Neural cell (in vitro differentiated cells): Measurements from ENCODE around the gene NFKBIZ. TPM values are rescaled to one million over a fixed set of nuclear protein-coding genes. Genes with fewer than 3 reads are reported as not detected.

Source experiments
- H2AFZ ChIP-seq: fragments of 200-600, 300-800 bp; sonication (generic), shearing (Covaris generic); 2 replicates; pipeline ENCODE4 v1.6.0; 2014; ENCODE audit warnings: low read depth, mild to moderate bottlenecking, antibody characterized with exemption, low read length, moderate library complexity
- H3F3A ChIP-seq: fragments of 200-600 bp; shearing (Covaris generic); 2 replicates; pipeline ENCODE4 v1.6.1; 2016; ENCODE audit warnings: mild to moderate bottlenecking, moderate library complexity, mixed read lengths, antibody characterized with exemption, low read length; ENCODE audit not compliant: insufficient read depth, poor library complexity, severe bottlenecking
- H3K27ac ChIP-seq: fragments of 200-600, 300-800 bp; sonication (generic), shearing (Covaris generic); 2 replicates; pipeline ENCODE4 v1.5.1; 2014; ENCODE audit warnings: mild to moderate bottlenecking, low read length, moderate library complexity
- H3K27me3 ChIP-seq: fragments of 300-800, 200-600 bp; sonication (generic), shearing (Covaris generic); 2 replicates; pipeline ENCODE4 v1.6.0; 2014; ENCODE audit warnings: mild to moderate bottlenecking, low read depth, low read length, moderate library complexity; ENCODE audit not compliant: insufficient read depth
- H3K36me3 ChIP-seq: fragments of 300-800, 200-600 bp; sonication (generic), shearing (Covaris generic); 2 replicates; pipeline ENCODE4 v1.5.1; 2014; ENCODE audit warnings: mild to moderate bottlenecking, antibody characterized with exemption, low read length, moderate library complexity; ENCODE audit not compliant: insufficient read depth
- H3K4me2 ChIP-seq: fragments of 300-800, 200-600 bp; sonication (generic), shearing (Covaris generic); 2 replicates; pipeline ENCODE4 v1.6.0; 2014; ENCODE audit warnings: mild to moderate bottlenecking, low read length
- H3K4me3 ChIP-seq: fragments of 300-800, 200-600 bp; sonication (generic), shearing (Covaris generic); 2 replicates; pipeline ENCODE4 v1.5.1; 2014; ENCODE audit warnings: mild to moderate bottlenecking, low read length, moderate library complexity
- H3K79me2 ChIP-seq: fragments of 200-600 bp; shearing (Covaris generic); replicated peaks from 2 replicates; pipeline ENCODE4 v1.6.0; 2014; ENCODE audit warnings: mild to moderate bottlenecking, low read length, moderate library complexity; ENCODE audit not compliant: insufficient read depth
- H3K9ac ChIP-seq: fragments of 300-800, 200-600 bp; sonication (generic), shearing (Covaris generic); 2 replicates; pipeline ENCODE4 v1.6.1; 2016; ENCODE audit warnings: mild to moderate bottlenecking, low read length, mixed read lengths
- H3K9me2 ChIP-seq: fragments of 200-600 bp; shearing (Covaris generic); 2 replicates; pipeline ENCODE4 v1.6.1; 2016; ENCODE audit warnings: mild to moderate bottlenecking, low read length, mixed read lengths; ENCODE audit not compliant: insufficient read depth
- H3K9me3 ChIP-seq: fragments of 200-600, 300-800 bp; sonication (generic), shearing (Covaris generic); 2 replicates; pipeline ENCODE4 v1.6.1; 2016; ENCODE audit warnings: mild to moderate bottlenecking, mixed run types, low read length, moderate library complexity, mixed read lengths
- H4K20me1 ChIP-seq: fragments of 200-600 bp; shearing (Covaris generic); 2 replicates; pipeline ENCODE4 v1.6.1; 2016; ENCODE audit warnings: mild to moderate bottlenecking, mixed run types; ENCODE audit not compliant: insufficient read depth
- EP300 ChIP-seq: fragments of 450-650 bp; conservative IDR thresholded peaks from 2 replicates; pipeline ENCODE4 v1.6.1; 2014; ENCODE audit warnings: antibody characterized with exemption, mild to moderate bottlenecking, moderate library complexity; ENCODE audit not compliant: poor library complexity, severe bottlenecking
- EZH2 ChIP-seq: fragments of 200-600, 300-800 bp; shearing (Covaris generic), sonication (generic); IDR thresholded peaks from 2 replicates; pipeline ENCODE4 v1.6.1; 2014; ENCODE audit warnings: antibody characterized with exemption, low read length, borderline replicate concordance, mild to moderate bottlenecking; ENCODE audit not compliant: insufficient read depth, poor library complexity, severe bottlenecking
- MXI1 ChIP-seq: fragments of 450-650 bp; conservative IDR thresholded peaks from 2 replicates; pipeline ENCODE4 v1.6.1; 2014; ENCODE audit warnings: antibody characterized with exemption, mild to moderate bottlenecking; ENCODE audit not compliant: poor library complexity, severe bottlenecking
- POLR2AphosphoS5 ChIP-seq: IDR thresholded peaks from 2 replicates; pipeline ENCODE4 v1.6.1; 2012
- RAD21 ChIP-seq: fragments of 450-650 bp; conservative IDR thresholded peaks from 2 replicates; pipeline ENCODE4 v1.6.1; 2014; ENCODE audit warnings: antibody characterized with exemption, mild to moderate bottlenecking, moderate library complexity
- REST ChIP-seq: IDR thresholded peaks from 2 replicates; pipeline ENCODE4 v1.6.1; 2012; ENCODE audit warnings: borderline replicate concordance
- SMC3 ChIP-seq: fragments of 450-650 bp; conservative IDR thresholded peaks from 2 replicates; pipeline ENCODE4 v1.6.1; 2014; ENCODE audit warnings: antibody characterized with exemption, mild to moderate bottlenecking, moderate library complexity; ENCODE audit not compliant: poor library complexity
- TAF1 ChIP-seq: IDR thresholded peaks from 2 replicates; pipeline ENCODE4 v1.6.1; 2012; ENCODE audit warnings: low read depth
- polyA minus RNA-seq: library from RNA; depleted of rRNA, polyadenylated mRNA; stranded (reverse); fragments of >200 nt; gene quantifications from 2 replicates; pipeline ENCODE4 v1.2.3, GENCODE V29; 2014
- polyA plus RNA-seq: library from polyadenylated mRNA; depleted of rRNA; stranded (reverse); fragments of >200 nt; gene quantifications from 2 replicates; pipeline ENCODE4 v1.2.3, GENCODE V29; 2014
- TF ChIP-seq, protein P1 (sequence below): fragments of 450-650 bp; IDR thresholded peaks from 2 replicates; pipeline ENCODE4 v1.5.1; 2014; ENCODE audit warnings: antibody characterized with exemption, mild to moderate bottlenecking, moderate library complexity; ENCODE audit not compliant: poor library complexity, severe bottlenecking

The NFKBIZ gene
- polyA plus RNA-seq (0.84 and 1.8 TPM in 2 replicates), polyA minus RNA-seq (1.2 and 1.7 TPM in 2 replicates)

DNA sequence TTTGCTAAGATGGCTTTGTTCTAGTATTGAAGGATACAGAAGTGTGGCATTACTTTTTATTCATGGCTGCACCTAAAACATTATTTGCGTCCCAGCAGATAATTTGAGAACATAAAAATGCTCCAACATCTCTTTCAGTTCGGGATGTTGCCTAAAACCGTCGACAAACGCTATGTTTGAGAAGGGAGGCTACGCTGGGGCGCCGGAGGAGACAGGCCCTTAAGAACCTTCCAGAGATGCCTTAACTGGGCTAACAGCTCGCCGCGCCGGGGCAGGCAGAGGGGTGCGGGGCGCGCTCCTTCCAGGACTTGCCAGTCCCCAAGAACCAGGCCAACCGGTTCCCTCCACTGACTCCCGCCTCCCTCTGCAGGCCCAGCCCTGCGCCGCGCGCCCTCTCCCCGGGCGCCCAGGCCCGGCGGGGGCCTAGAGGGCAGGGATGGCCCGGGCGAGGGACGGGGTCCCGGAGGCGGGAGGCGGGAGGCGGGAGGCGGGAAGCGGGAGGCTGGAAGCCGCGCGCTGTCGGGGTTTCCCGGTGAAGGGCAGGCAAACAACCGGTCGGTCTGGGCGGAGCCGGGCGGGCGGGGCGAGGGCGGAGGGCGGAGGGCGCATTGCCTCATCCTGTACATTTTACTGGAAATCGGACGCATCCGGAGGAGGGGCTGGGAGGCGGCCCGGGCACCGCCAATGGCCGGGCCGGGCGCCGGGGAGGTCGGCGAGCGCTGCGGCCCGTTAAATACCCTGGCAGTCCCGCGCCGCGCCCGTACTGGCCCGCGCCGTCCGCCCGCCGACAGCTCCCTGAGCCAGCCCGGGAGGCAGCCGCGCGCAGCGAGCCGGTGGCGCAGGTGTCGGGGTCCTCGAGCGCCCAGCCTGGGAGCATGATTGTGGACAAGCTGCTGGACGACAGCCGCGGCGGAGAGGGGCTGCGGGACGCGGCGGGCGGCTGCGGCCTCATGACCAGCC is at the start of gene NFKBIZ:
Gene NFKBIZ, plus strand, starts transcription at position 761 of the 960 bp plus-strand sequence. Its CDS starts 115 bp downstream, at position 876.
- no peak for TF ChIP-seq RAD21
- no peak for TF ChIP-seq EP300
- TF ChIP-seq, protein P1, sequence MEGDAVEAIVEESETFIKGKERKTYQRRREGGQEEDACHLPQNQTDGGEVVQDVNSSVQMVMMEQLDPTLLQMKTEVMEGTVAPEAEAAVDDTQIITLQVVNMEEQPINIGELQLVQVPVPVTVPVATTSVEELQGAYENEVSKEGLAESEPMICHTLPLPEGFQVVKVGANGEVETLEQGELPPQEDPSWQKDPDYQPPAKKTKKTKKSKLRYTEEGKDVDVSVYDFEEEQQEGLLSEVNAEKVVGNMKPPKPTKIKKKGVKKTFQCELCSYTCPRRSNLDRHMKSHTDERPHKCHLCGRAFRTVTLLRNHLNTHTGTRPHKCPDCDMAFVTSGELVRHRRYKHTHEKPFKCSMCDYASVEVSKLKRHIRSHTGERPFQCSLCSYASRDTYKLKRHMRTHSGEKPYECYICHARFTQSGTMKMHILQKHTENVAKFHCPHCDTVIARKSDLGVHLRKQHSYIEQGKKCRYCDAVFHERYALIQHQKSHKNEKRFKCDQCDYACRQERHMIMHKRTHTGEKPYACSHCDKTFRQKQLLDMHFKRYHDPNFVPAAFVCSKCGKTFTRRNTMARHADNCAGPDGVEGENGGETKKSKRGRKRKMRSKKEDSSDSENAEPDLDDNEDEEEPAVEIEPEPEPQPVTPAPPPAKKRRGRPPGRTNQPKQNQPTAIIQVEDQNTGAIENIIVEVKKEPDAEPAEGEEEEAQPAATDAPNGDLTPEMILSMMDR: no peak
- no peak for TF ChIP-seq SMC3
- TF ChIP-seq MXI1: no peak
- no peak for TF ChIP-seq TAF1
- no peak for TF ChIP-seq POLR2AphosphoS5
- Histone ChIP-seq H3K9me3 (no peaks in the 10 kb centered on the region), H3K27ac (no peak within 1 kb of the TSS), H3K79me2 (no peaks in the 10 kb centered on the region), H3K9ac (peak within 1 kb of the TSS; percentile 43), H3K36me3 (no peaks in the 10 kb centered on the region), H3K27me3 (peaks cover 41% of the 10 kb centered on the region), H3K4me3 (peak within 1 kb of the TSS; percentile 74), H4K20me1 (no peaks in the 10 kb centered on the region), H3F3A (no peaks in the 10 kb centered on the region), H3K9me2 (no peaks in the 10 kb centered on the region), H2AFZ (no peak within 1 kb of the TSS), H3K4me2 (peak within 1 kb of the TSS; percentile 38)

- H4K20me1 ChIP-seq: no peaks in the 10 kb centered on the region
- TF ChIP-seq POLR2AphosphoS5 (no peak), TAF1 (no peak), REST (no peak), SMC3 (no peak), EP300 (no peak), RAD21 (no peak), MXI1 (no peak), EZH2 (no peak)
- TF ChIP-seq, protein P1: no peak
Observed at GRCh38 chr3:101801174-101801573, 48.1 kb upstream of the NFKBIZ start.

More at GRCh38 chr3:101801174-101801573, 48.1 kb upstream of the NFKBIZ start:
- no peak overlapping the region for H3K9ac ChIP-seq
- peaks cover 6% of the 10 kb centered on the region for H3K36me3 ChIP-seq
- H3F3A ChIP-seq: no peaks in the 10 kb centered on the region
- H3K4me3 ChIP-seq: no peak overlapping the region
- H2AFZ ChIP-seq: no peak overlapping the region
- no peak overlapping the region for H3K4me2 ChIP-seq
- no peaks in the 10 kb centered on the region for H3K9me2 ChIP-seq
- H3K27ac ChIP-seq: no peak overlapping the region
- H3K9me3 ChIP-seq: no peaks in the 10 kb centered on the region
- H3K79me2 ChIP-seq: no peaks in the 10 kb centered on the region
- H3K27me3 ChIP-seq: no peaks in the 10 kb centered on the region
